Forelimb muscle (tissue), 1 donor: ENCODE measurements around the gene ENG. TPM values are rescaled to one million over a fixed set of nuclear protein-coding genes. Genes with fewer than 3 reads are reported as not detected.

Source experiments
- DNase-seq: peaks from one replicate; pipeline ENCODE4 v3.0.0-alpha.2; 2013; ENCODE audit warnings: low read depth
- polyA plus RNA-seq: library from polyadenylated mRNA; unstranded; fragments of 120-200 nt; gene quantifications from one replicate; pipeline ENCODE4 v1.2.1, GENCODE V29; 2013; ENCODE audit not compliant: insufficient read length

The ENG gene
- polyA plus RNA-seq, 1 donor: 43.4 TPM

DNA sequence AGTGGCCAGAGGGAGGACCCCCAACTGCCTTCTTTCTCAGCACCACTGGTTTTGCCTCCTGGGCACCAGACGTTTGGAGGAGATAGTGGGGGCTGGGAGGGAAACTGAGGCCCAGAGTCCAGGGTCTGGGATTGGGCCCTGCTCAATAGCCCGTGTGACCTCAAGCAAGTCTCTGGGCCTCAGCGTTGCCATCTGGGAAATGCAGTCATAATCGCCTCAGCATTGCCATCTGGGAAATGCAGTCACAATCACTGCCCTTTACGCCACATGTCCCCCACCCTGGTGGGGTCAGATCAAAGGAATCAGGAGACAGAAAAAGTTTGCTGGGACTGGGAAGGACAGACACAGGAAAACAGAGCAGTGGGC lies 77.6 kb downstream of the ENG start:
- no peak for DNase-seq

DNA sequence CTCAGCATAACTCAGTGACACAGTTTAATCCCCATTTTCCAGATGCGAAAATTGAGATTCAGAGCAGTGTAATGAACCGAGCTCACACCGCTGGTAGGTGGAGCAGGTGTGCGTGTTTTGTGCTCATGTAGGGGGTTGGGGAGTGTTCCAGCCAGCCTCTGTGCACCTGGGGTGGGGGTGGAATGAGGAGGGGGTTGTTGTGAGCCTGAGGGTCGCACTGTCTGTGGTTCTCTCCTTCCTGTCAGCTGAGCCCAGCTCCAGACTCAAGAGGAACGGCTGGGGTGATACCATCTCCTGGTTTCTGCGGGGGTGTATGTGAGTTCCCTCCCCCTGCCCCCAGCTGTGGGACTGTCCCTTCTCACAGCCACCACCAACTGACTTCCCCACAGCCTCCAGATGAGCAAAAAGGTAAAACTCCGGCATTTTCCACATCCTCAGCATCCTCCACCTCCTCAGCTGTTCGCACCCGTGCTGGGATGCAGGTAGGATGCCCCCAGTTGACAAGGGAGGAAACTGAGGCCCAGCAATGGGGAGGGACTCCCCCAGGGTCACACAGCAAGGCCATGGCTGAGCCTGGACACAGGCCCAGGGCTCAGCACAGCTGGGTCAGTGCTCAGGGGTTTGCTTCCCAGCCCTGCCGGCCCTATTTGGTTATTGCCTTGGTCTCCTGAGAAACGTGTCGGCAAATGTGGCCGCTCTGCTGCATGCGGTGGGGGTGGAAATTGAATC lies 78.1 kb downstream of the ENG start:
- DNase-seq: no peak

DNA sequence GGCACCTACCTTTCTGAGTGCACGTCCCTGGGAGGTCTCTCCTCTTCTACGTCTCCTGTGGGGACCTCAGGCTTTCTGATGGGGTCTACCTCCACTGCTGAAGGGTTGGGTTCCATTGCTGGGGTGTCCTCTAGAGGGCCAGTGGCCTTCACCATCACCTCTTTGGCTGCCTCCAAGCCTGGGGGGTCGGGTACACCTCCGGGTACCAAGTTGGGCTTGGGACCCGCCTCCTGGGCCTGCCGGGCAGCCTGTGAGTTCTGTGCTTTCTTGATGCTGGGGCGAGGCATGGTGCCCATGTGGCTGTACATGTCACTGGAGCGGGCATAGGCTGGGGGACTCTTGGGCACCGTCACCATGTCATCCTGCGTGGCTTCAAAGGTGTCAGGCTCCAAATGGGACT lies 80.5 kb downstream of the ENG start:
- DNase-seq: no peak

DNA sequence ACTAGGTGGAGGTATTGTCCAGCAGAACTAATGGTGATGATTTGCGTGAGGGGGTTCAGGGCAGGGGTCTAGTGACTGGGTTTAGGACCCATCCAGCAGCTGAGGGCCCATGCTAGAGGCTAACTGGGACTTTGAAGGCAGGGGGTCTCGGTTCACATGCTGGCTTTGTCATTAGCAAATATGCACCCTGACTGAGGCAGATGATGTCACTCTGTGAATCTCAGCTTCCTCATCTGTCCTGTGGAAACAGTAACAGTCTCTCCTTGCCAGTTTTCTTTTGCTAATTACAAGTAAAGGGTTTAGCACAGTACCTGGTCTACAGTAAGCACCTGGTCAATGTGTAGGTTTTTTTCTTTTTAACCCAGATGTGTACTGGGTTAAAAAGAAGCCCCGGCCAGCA lies 81.2 kb downstream of the ENG start:
- DNase-seq: no peak

DNA sequence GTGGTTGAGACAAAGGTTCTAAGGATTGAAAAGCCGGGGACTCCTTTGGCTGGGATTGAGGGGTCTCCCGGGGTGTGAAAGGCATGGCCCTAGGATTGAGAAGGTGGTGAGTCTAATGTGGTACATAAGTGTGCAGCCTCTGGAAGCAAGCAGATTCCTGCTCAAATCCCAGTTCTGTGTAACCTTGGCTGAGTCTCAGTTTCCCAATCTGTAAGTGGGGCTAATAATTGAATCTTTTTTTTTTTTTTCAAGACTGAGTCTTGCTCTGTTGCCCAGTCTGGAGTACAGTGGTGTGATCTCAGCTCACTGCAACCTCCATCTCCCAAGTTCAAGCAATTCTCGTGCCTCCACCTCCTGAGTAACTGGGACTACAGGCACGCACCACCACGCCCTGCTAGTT lies 81.9 kb downstream of the ENG start:
- DNase-seq: no peak

DNA sequence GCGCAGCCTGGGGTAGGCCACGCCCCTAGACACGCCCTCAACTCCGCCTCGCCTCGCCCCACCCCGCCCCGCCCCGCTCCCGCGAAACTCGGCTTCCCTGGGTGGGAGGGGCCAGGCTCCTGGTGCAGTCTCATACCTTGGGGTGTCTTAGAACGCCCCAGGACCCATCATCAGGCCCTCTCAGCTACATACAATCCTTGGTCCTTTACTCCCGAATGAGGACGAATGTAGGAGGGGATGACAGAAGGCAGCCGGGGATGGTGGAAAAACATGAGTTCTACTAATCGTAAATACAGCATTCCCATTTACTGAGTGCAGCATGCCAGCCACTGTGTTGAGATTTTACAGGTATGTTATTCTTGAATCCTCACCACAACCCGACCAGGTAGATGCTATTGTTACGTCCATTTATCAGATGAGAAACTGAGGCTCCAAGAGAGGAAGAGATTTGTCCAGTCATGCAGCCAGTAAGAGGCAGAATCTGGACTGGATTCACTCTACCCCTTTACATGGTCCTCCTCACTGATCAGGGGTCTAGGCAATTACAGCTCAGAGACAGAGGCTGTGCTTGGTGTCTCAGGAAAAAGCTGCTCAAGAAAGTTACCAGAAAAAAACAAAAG lies 82.8 kb downstream of the ENG start:
- DNase-seq: no peak

DNA sequence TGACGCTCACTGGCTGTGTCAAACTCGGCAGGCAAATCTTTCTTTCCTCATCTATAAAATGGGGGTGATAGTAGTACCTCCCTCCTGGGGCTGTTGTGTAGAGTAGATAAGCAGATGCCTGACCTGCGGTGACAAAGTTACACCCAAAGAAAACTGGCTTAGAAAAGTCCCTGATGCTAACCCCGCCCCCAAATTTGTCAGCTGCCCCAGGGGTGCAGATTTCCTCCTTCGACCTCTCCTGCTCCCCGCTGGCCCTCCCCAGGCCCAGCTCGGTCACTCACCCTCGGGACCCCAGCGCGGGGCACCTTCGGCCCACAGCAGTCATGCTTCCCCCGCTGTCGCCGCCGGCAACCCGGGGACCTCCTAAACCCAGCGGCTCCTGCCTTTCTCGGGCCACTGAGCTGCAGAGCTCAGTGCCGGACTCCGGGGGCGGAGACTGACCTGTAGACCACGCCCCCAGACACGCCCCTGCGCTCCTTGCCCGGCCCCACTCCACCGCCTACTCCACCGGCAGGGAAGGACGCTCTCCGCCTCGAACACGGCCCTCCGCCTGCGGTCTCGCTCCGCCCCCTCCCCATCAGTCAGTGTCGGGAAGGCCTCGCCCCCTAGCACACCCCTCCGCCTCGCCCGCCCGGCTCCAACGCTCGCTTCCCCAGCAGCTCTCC lies 83.4 kb downstream of the ENG start:
- DNase-seq: peak; percentile 78

DNA sequence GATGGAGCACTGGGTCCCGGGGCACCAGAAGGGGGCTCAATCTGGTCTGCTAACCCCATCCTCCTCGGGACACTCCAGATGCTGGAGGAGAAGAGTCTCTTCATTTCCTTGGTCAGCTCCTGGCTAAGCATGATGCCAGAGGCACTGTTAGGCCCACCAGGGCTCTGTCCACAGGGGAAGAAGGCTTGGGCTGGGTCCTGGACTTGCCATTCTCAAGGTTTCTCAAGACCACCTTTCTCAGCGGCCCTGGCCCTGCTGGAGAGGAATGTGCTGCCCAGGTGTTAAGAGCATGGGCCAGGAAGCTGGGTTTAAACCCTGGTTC lies 83.9 kb downstream of the ENG start:
- DNase-seq: no peak

DNA sequence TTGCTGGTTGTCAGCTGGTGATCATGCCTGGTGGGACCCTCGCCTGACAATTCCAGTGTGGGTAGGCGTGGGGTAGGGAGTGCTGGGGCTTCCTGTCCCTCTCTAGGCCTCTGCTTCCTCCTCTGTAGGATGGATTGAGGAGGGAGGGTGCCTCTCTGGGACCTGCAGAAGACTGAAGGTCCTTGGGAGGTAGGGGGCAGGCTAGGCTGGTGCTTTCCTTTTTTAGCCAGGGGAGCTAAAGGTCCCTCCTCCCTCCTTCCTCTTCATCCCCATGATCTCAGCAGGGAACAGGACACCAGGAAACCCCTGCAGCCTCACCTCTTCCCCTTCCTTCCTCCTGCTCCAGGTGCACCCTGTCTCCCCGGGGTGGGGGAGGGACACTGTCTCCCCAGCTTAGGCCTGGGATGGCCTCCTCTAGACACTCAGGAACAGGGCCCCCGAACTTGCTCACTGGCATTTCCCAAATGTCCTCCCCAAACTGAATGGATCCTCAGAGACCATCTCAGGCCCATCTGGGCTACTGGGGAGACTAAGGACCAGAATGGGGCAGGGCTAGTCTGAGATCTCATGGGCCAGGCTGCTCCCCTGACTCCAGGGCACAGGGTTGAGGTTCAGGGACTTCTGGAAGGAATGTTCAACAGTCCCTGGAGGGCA lies 84.4 kb downstream of the ENG start:
- DNase-seq: no peak

DNA sequence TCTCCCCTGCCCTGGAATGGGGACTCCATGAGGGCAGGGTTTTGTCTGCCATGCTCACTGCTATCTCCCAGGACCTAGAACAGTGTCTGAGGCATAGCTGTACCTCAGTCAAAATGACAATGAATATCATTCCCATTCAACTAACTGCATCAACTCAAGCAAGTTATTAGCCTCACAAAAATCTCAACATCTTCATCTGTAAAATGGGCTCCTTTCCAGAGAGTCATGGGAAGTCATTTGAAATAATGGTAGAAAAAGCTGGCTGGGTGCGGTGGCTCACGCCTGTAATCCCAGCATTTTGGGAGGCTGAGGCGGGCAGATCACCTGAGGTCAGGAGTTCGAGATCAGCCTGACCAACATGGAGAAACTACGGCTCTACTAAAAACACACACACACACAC lies 85.4 kb downstream of the ENG start:
- no peak for DNase-seq

DNA sequence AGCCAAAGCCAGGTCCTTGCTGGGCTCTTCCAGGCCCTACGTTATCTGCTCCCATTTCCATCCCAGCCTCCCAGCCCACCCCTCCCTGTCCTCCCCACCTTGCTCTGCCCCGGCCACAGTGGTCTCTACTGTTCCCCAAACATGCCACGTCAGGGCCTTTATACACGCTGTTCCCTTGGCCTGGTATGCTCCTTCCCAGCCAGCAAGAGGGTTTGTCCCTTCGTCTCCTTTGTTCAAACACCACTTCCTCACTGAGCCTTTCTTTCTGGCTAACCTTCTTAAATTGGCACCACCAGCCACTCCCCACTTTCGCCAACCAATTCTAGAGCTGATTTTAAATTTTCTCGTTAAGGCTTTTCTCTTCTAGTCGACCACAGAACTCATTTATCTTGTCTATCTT lies 85.8 kb downstream of the ENG start:
- DNase-seq: no peak

DNA sequence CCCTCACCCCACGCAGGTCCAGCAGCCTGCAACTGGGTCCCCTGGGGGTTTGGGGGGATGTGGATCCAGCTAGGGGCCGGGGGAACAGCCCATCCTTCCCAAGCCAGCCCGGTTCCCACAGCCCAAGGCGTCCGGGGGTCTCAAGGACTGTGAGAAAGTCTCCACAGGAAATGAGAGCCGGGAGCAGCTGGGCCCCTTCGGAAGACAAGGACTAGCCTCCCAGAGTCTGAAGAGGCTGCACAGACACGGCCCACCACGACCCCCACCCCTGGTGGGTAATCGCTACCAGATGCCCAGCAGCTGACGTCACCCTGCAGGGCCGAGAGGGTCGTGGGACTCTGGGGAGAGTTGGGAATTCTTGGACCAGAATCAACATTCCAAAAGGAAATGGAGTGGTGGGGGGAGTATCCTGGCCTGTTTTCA lies 86.5 kb downstream of the ENG start:
- DNase-seq: no peak

DNA sequence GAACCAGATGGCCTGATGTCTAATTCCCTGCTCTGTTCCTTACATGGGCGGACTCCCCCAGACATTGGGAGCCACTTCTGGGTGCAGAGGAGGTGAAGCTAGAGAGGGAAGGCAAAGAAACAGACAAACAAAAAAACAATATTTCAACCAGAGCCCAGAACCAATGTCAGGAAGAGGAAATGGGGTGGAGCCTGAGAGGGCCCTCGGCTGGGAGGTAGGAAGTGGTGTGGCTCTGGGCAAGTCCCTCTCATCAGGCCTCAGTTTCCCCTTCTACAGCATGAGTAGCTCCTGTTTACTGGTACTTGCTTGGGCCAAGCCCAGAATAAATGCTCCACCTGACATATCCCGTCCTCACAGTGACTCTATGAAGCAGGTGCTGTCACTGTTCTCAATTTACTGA lies 87.0 kb downstream of the ENG start:
- no peak for DNase-seq

DNA sequence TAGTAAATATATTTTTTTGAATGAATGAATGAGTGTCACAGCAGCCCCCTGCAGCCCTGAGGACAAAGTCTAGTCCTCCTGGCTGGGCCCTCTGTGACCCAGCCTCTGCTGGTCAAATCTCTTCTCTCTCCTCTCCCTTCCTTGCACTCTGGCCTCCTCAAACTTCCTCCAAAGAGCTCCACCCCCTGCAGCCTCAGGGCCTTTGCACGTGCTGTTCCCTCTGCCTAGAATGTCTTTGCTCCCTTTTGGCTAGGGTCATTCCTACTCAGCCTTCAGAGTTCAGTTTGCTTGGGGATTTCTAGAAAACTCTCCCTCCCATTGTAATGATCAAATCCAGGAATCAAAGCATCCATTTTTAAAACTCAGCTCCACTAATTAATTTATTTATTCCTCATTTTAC lies 89.0 kb downstream of the ENG start:
- DNase-seq: no peak

Other genes starting within 250 kb of the ENG start
- gene STXBP1, start 242.4 kb downstream of the ENG start, polyA plus RNA-seq: 13.7 TPM
- gene CFAP157, start 147.7 kb downstream of the ENG start, polyA plus RNA-seq: 1.4 TPM
- gene PTRH1, start 139.0 kb downstream of the ENG start, polyA plus RNA-seq: 6.4 TPM
- 0.03 TPM for gene TTC16, start 138.6 kb downstream of the ENG start, polyA plus RNA-seq
- 8.1 TPM for gene TOR2A, start 119.4 kb downstream of the ENG start, polyA plus RNA-seq
- gene SH2D3C, start 76.0 kb downstream of the ENG start, polyA plus RNA-seq: 16.5 TPM
- 48.2 TPM for gene CDK9, start 68.6 kb downstream of the ENG start, polyA plus RNA-seq
- gene FPGS, start 51.8 kb downstream of the ENG start, polyA plus RNA-seq: 39.5 TPM
- gene AK1, start 23.0 kb upstream of the ENG start, polyA plus RNA-seq: 1,272 TPM
- 53.3 TPM for gene ST6GALNAC6, start 44.9 kb upstream of the ENG start, polyA plus RNA-seq
- gene ST6GALNAC4, start 62.4 kb upstream of the ENG start, polyA plus RNA-seq: 48.9 TPM
- gene PIP5KL1, start 76.1 kb upstream of the ENG start, polyA plus RNA-seq: 5.3 TPM
- 19.8 TPM for gene DPM2, start 83.2 kb upstream of the ENG start, polyA plus RNA-seq
- 19.2 TPM for gene EEIG1, start 126.3 kb upstream of the ENG start, polyA plus RNA-seq
- gene NAIF1, start 212.7 kb upstream of the ENG start, polyA plus RNA-seq: 7.4 TPM
- 10.8 TPM for gene SLC25A25, start 213.6 kb upstream of the ENG start, polyA plus RNA-seq